Natural killer cell (primary cell): Measurements from ENCODE around the gene TAF3. TPM values are rescaled to one million over a fixed set of nuclear protein-coding genes. Genes with fewer than 3 reads are reported as not detected.

Experiments used
- ATAC-seq, 3 donors: fragments of 150-1000 bp in 2 of 3; fragments of 200-7000 bp in 1 of 3; cut with Tn5 transposase; 1 replicate in 1 of 3; 2 replicates in 2 of 3; pipeline ENCODE4 v1.10.0; 2021; ENCODE audit warnings: mild to moderate bottlenecking in 2 of 3, moderate library complexity in 2 of 3
- DNase-seq, 2 donors: peaks; one replicate each; pipeline versions ENCODE4 v3.0.0 to v3.0.0-alpha.2; 2013 to 2021; ENCODE audit warnings: mixed read lengths in 1 of 2
- H3K27ac ChIP-seq: one replicate; pipeline ENCODE4 v1.5.1; 2013; ENCODE audit warnings: mild to moderate bottlenecking, low read length
- H3K27me3 ChIP-seq: one replicate; pipeline ENCODE4 v1.6.1; 2013; ENCODE audit warnings: low read length; ENCODE audit not compliant: control insufficient read depth, insufficient read depth
- H3K36me3 ChIP-seq: one replicate; pipeline ENCODE4 v1.6.1; 2013; ENCODE audit warnings: low read length; ENCODE audit not compliant: control insufficient read depth, insufficient read depth
- H3K4me1 ChIP-seq: one replicate; pipeline ENCODE4 v1.6.1; 2013; ENCODE audit warnings: low read length; ENCODE audit not compliant: control insufficient read depth, insufficient read depth
- H3K4me3 ChIP-seq: one replicate; pipeline ENCODE4 v1.5.1; 2013; ENCODE audit warnings: low read length
- H3K9me3 ChIP-seq: one replicate; pipeline ENCODE4 v1.6.1; 2013; ENCODE audit warnings: low read length; ENCODE audit not compliant: control insufficient read depth, insufficient read depth
- H3K27ac Mint-ChIP-seq, 2 donors: one replicate each; pipeline ENCODE4 v1.8.0; 2022; ENCODE audit warnings: mild to moderate bottlenecking in 2 of 2, mixed read lengths in 2 of 2, moderate library complexity in 1 of 2
- H3K27me3 Mint-ChIP-seq, 2 donors: one replicate each; pipeline ENCODE4 v1.8.0; 2022; ENCODE audit warnings: low read depth in 2 of 2, mixed read lengths in 2 of 2
- H3K36me3 Mint-ChIP-seq: one replicate; pipeline ENCODE4 v1.8.0; 2022; ENCODE audit warnings: mixed read lengths
- H3K4me1 Mint-ChIP-seq, 2 donors: one replicate each; pipeline ENCODE4 v1.8.0; 2022; ENCODE audit warnings: mixed read lengths in 2 of 2
- H3K4me3 Mint-ChIP-seq: one replicate; pipeline ENCODE4 v1.8.0; 2022; ENCODE audit warnings: mild to moderate bottlenecking, moderate library complexity, mixed read lengths
- H3K9me3 Mint-ChIP-seq, 2 donors: one replicate each; pipeline ENCODE4 v1.8.0; 2022; ENCODE audit warnings: mixed read lengths in 2 of 2
- WGBS: methylation state at CpG from one replicate; pipeline ENCODE4 v1.1.7; 2013; ENCODE audit warnings: missing lambda C conversion rate; ENCODE audit not compliant: insufficient coverage; 5-methylcytosine and 5-hydroxymethylcytosine counted together
- intact Hi-C: fragments of 100-400 bp; cut with micrococcal nuclease; formaldehyde crosslinking; loops from one replicate; pipeline ENCODE4 v1.14.2; 2022
- total RNA-seq, 4 donors: library from RNA; stranded (reverse); fragments of 120-200 nt in 1 of 4; gene quantifications; one replicate each; pipeline versions ENCODE4 v1.2.3 to v1.2.4, GENCODE V29; 2013 to 2022
- TF ChIP-seq, protein P1 (sequence below): fragments of 200-600 bp; IDR thresholded peaks from one replicate; pipeline ENCODE4 v1.8.0; 2022; ENCODE audit warnings: antibody characterized with exemption

TAF3 gene
- total RNA-seq, 3 donors from 2014 or later (not counting 1 experiment from before 2014, with no cell fraction given) = 14.5 to 17.0 (median 15.6) TPM

DNA sequence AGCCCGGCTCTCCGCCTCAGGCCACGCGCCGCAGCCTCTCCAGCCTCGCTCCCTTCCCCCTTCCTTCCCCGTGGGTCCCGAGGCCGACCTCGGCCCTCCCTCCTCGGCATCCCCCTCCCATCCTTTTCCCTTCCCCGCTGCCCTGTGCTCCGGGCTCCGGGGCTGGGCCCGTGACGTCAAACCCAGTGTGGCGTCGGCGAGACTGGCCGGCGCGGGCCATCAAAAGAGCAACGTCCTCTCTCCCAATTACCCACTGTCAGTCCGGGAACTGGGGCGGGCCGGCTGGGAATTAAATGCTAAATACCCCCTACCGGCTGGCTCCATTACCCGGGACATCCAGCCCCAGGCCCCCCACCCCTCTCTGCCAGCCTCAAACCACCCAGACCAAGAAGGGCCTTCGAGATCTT is 233.5 kb downstream of the TAF3 start:
- Mint-ChIP-seq H3K36me3 (no peaks in the 10 kb centered on the region), H3K4me3 (peak overlapping the region; percentile 74), H3K27ac (peak overlapping the region; percentile 86 to 98), H3K9me3 (no peaks in the 10 kb centered on the region), H3K4me1 (peaks cover 45 to 69% of the 10 kb centered on the region in 2 donors), H3K27me3 (peaks cover 31 to 49% of the 10 kb centered on the region in 2 donors)
- Histone ChIP-seq H3K27ac (no peak overlapping the region), H3K4me3 (no peak overlapping the region), H3K4me1 (peaks cover 70% of the 10 kb centered on the region), H3K27me3 (peaks cover 54% of the 10 kb centered on the region), H3K36me3 (no peaks in the 10 kb centered on the region), H3K9me3 (no peaks in the 10 kb centered on the region)
- no peak for DNase-seq
- WGBS = 9% methylated on average over 29 of the region's 29 CpGs
- TF ChIP-seq, protein P1, sequence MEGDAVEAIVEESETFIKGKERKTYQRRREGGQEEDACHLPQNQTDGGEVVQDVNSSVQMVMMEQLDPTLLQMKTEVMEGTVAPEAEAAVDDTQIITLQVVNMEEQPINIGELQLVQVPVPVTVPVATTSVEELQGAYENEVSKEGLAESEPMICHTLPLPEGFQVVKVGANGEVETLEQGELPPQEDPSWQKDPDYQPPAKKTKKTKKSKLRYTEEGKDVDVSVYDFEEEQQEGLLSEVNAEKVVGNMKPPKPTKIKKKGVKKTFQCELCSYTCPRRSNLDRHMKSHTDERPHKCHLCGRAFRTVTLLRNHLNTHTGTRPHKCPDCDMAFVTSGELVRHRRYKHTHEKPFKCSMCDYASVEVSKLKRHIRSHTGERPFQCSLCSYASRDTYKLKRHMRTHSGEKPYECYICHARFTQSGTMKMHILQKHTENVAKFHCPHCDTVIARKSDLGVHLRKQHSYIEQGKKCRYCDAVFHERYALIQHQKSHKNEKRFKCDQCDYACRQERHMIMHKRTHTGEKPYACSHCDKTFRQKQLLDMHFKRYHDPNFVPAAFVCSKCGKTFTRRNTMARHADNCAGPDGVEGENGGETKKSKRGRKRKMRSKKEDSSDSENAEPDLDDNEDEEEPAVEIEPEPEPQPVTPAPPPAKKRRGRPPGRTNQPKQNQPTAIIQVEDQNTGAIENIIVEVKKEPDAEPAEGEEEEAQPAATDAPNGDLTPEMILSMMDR = no peak
- no peak for ATAC-seq
- intact Hi-C loops = loop anchor here (2.0 to 5.0 kb wide), 3 partner anchors 13 to 1155 kb away; no protein-coding TSS in a partner anchor

DNA sequence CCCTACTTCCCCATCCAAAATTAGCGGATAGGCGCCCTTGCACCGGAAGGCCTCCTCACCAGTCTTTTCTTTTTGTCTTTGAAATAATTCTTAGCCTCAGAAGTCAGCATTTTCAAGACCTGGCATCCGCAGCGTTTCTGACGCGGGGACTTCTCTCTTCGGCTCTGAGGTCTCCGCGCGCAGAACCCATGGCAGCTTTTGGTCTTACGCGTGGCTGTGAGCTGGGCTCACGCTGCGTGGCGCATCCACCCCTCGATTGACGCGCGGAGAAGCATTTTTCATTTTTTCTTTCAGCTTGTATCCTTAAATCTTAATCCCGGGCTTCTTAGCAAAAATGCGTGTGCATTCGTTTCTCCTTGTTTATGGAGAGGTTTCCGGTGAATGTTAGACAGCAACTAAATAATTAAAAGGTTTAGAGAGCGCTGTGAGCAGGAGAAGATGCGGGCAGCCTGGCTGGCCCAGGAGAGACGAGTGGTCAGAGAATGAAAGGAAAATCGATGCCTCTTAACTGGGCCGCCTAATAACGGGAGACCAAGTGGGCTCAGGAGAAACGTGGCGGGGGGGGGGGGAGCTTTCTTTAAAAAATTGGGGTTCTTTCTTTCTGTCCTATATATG is 234.1 kb downstream of the TAF3 start:
- intact Hi-C loops = loop anchor here (2.0 to 5.0 kb wide), 3 partner anchors 14 to 1155 kb away; no protein-coding TSS in a partner anchor
- H3K4me1 Mint-ChIP-seq = peaks cover 45 to 69% of the 10 kb centered on the region in 2 donors
- H3K27me3 ChIP-seq = peaks cover 48% of the 10 kb centered on the region
- H3K4me1 ChIP-seq = peaks cover 68% of the 10 kb centered on the region
- DNase-seq (peak in 1 of 2 donors; percentile 71), ATAC-seq (no peak)
- TF ChIP-seq, protein P1 = no peak
- H3K4me3 Mint-ChIP-seq = peak overlapping the region; percentile 95
- no peaks in the 10 kb centered on the region for H3K9me3 Mint-ChIP-seq
- 19% methylated on average over 32 of the region's 32 CpGs for whole genome bisulfite sequencing
- no peaks in the 10 kb centered on the region for H3K36me3 Mint-ChIP-seq
- peak overlapping the region; percentile 86 to 98 for H3K27ac Mint-ChIP-seq
- H3K4me3 ChIP-seq = no peak overlapping the region
- no peaks in the 10 kb centered on the region for H3K9me3 ChIP-seq
- H3K36me3 ChIP-seq = no peaks in the 10 kb centered on the region
- H3K27me3 Mint-ChIP-seq = peaks cover 25 to 43% of the 10 kb centered on the region in 2 donors
- no peak overlapping the region for H3K27ac ChIP-seq

DNA sequence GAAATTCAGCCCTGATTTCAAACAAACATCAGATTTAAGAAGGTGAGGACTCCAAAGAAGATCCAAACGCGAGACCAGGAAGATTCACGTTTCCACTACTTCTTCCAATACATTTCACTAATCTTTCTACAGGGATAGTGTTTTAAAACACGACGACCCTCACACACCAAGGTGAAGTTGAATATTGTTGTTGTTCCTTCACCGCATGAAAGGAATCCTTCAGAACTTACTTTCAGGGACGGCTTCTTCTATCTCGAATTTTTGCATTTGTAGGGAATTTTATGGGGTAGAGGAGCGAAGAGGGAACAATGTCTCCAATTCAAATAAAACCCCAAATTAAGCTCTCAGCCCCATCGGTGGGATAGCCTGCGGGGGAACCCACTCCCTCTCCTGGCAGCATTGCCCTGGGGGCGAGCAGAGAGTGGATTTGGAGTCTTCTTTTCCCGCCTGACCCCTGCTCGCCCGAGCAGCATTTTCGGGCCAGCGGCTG is 234.7 kb downstream of the TAF3 start:
- Histone ChIP-seq H3K27me3 (peaks cover 43% of the 10 kb centered on the region), H3K9me3 (no peaks in the 10 kb centered on the region), H3K27ac (no peak overlapping the region), H3K4me3 (no peak overlapping the region), H3K4me1 (peaks cover 68% of the 10 kb centered on the region), H3K36me3 (no peaks in the 10 kb centered on the region)
- H3K9me3 Mint-ChIP-seq = no peaks in the 10 kb centered on the region
- peaks cover 50 to 69% of the 10 kb centered on the region in 2 donors for H3K4me1 Mint-ChIP-seq
- H3K27me3 Mint-ChIP-seq = peaks cover 23 to 38% of the 10 kb centered on the region in 2 donors
- no peak for ATAC-seq
- TF ChIP-seq, protein P1 = peak; percentile 96
- no peak for DNase-seq
- peak overlapping the region; percentile 95 for H3K4me3 Mint-ChIP-seq
- peak overlapping the region; percentile 86 to 98 for H3K27ac Mint-ChIP-seq
- 0% methylated on average over 8 of the region's 17 CpGs for WGBS
- H3K36me3 Mint-ChIP-seq = no peaks in the 10 kb centered on the region
- intact Hi-C loops = loop anchor here (2.0 to 5.0 kb wide), 3 partner anchors 14 to 1154 kb away; no protein-coding TSS in a partner anchor
